ENCODE results near the gene MMEL1.

MMEL1 gene

GRCh38 chr1:2640626-2641025, 7.8 kb upstream of the MMEL1 start:
- Histone ChIP-seq H4K20me1 (ENCODE audit: insufficient read depth) (no peaks in the 10 kb centered on the region), H3K9ac (no peak overlapping the region), H2AFZ (ENCODE audit: low read depth) (no peak overlapping the region), H3K79me2 (ENCODE audit: insufficient read depth, low read depth) (no peaks in the 10 kb centered on the region), H3K27me3 (ENCODE audit: insufficient read depth, low read depth) (peaks cover 56% of the 10 kb centered on the region), H3K36me3 (ENCODE audit: insufficient read depth) (no peaks in the 10 kb centered on the region), H3K4me2 (no peak overlapping the region), H3K4me1 (ENCODE audit: low read depth, poor library complexity, severe bottlenecking) (no peaks in the 10 kb centered on the region), H3K27ac (no peak overlapping the region), H3K4me3 (IDR thresholded peaks at IDR 0.05; ENCODE audit: insufficient read depth, low read depth, low read length) (no peak overlapping the region)
- TF ChIP-seq CTCF (conservative IDR thresholded peaks at IDR 0.05; ENCODE audit: low read depth, low read length) = no peak

GRCh38 chr1:2639607-2640521, 7.0 kb upstream of the MMEL1 start:
- H3K4me3 ChIP-seq (IDR thresholded peaks at IDR 0.05; ENCODE audit: insufficient read depth, low read depth, low read length) = no peak overlapping the region
- no peak overlapping the region for H3K4me2 ChIP-seq
- H3K27me3 ChIP-seq (ENCODE audit: insufficient read depth, low read depth) = peaks cover 52% of the 10 kb centered on the region
- H3K4me1 ChIP-seq (ENCODE audit: low read depth, poor library complexity, severe bottlenecking) = no peaks in the 10 kb centered on the region
- H3K9ac ChIP-seq = no peak overlapping the region
- no peak overlapping the region for H3K27ac ChIP-seq
- H4K20me1 ChIP-seq (ENCODE audit: insufficient read depth) = no peaks in the 10 kb centered on the region
- H3K79me2 ChIP-seq (ENCODE audit: insufficient read depth, low read depth) = no peaks in the 10 kb centered on the region
- TF ChIP-seq CTCF (conservative IDR thresholded peaks at IDR 0.05; ENCODE audit: low read depth, low read length) = no peak
- H2AFZ ChIP-seq (ENCODE audit: low read depth) = no peak overlapping the region
- H3K36me3 ChIP-seq (ENCODE audit: insufficient read depth) = no peaks in the 10 kb centered on the region

- H2AFZ ChIP-seq (ENCODE audit: low read depth) = no peak overlapping the region
- peaks cover 47% of the 10 kb centered on the region for H3K27me3 ChIP-seq (ENCODE audit: insufficient read depth, low read depth)
- no peak overlapping the region for H3K4me3 ChIP-seq (IDR thresholded peaks at IDR 0.05; ENCODE audit: insufficient read depth, low read depth, low read length)
- TF ChIP-seq CTCF (conservative IDR thresholded peaks at IDR 0.05; ENCODE audit: low read depth, low read length) = no peak
- no peaks in the 10 kb centered on the region for H3K36me3 ChIP-seq (ENCODE audit: insufficient read depth)
- H3K27ac ChIP-seq = no peak overlapping the region
- no peaks in the 10 kb centered on the region for H3K4me1 ChIP-seq (ENCODE audit: low read depth, poor library complexity, severe bottlenecking)
- no peaks in the 10 kb centered on the region for H4K20me1 ChIP-seq (ENCODE audit: insufficient read depth)
- H3K79me2 ChIP-seq (ENCODE audit: insufficient read depth, low read depth) = no peaks in the 10 kb centered on the region
- H3K4me2 ChIP-seq = no peak overlapping the region
- H3K9ac ChIP-seq = no peak overlapping the region
These were observed 6.4 kb upstream of the MMEL1 start for GRCh38 chr1:2639203-2639602.

- H3K36me3 ChIP-seq (ENCODE audit: insufficient read depth) = no peaks in the 10 kb centered on the region
- no peaks in the 10 kb centered on the region for H4K20me1 ChIP-seq (ENCODE audit: insufficient read depth)
- H3K9ac ChIP-seq = no peak overlapping the region
- no peak overlapping the region for H3K4me2 ChIP-seq
- H3K4me1 ChIP-seq (ENCODE audit: low read depth, poor library complexity, severe bottlenecking) = no peaks in the 10 kb centered on the region
- H3K79me2 ChIP-seq (ENCODE audit: insufficient read depth, low read depth) = no peaks in the 10 kb centered on the region
- no peak for TF ChIP-seq CTCF (conservative IDR thresholded peaks at IDR 0.05; ENCODE audit: low read depth, low read length)
- no peak overlapping the region for H3K27ac ChIP-seq
- peaks cover 41% of the 10 kb centered on the region for H3K27me3 ChIP-seq (ENCODE audit: insufficient read depth, low read depth)
- no peak overlapping the region for H3K4me3 ChIP-seq (IDR thresholded peaks at IDR 0.05; ENCODE audit: insufficient read depth, low read depth, low read length)
- no peak overlapping the region for H2AFZ ChIP-seq (ENCODE audit: low read depth)
These were observed 5.8 kb upstream of the MMEL1 start for GRCh38 chr1:2638466-2639115.
